NCI-H2107 (cell line): ENCODE measurements around the gene TMEM243.

Experiments
- DNase-seq: peaks from one replicate; lab custom pipeline; 2025; lab: John Stamatoyannopoulos, UW

Gene TMEM243

DNA sequence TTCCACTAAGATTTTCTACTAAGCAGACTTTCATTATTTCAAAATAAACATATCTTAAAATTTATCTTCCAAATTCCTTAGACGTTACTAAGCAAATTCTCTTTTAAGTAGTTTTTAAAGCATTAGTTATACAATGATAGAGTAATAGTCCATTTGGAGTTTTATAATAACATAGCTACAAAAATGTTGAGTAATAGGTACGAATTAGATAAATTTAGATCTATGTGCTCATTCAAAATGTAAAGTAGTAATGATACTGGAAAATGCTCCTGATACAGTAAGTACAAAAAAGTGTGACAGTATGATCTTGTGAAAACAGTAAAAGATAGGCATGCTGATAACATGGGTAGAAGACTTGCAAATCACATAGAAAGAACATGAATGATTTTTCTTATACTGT lies 62.8 kb downstream of the TMEM243 start:
- DNase-seq: no peak

DNA sequence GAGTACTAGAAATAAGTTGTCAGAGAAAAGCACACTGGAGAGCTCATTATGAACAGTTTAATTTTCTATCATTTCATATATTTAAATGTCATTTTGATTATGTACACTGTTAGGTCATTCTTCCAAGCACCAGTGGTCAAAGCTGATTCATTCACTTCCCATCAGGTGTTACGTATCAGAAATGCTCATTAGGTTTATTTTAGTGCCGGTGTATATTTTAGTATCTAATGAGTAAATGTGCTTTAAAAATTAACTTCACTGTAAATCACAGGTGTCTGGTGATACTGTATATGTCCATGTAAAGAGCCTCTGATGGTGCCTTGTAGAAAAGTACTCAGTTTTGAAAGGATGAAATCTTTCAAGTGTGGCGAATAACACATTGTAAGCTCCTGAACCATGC lies 63.7 kb downstream of the TMEM243 start:
- no peak for DNase-seq

DNA sequence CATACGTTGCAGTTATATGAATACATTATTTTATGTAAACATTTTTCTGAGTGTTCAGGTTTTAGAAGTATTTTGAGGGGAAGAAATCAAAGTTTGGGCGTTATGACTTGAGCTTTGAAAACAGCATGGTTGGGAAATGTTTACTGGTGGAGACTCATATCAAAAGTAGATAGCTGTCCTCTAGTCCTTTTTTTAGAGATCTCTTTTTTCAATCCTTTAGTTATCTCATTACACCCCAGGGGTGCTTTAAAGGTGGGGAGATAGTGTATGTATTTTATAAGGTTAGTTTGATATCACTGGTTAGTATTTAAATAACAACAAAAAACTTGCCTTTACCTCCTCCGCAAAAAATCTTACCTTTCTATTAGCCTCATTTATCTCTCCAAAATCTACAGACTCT lies 65.0 kb downstream of the TMEM243 start:
- no peak for DNase-seq

DNA sequence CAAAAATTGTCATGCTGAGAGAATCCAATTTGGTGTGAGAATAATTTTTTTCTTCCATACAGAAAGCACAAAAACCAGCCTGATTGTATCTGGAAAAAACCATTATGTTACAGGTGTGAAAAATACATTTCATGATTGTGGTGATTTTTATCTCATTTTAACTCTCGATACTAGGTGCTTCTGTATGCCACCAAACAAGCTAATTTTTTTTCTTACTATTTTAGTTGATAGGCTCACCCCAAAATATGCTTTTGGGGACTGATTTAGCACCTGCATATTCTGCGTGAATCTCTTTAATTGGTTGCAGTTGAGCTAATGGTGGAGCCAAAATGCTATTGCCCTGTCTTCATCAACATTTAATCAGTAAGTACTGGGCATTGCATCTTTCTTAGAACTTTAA lies 65.4 kb downstream of the TMEM243 start:
- no peak for DNase-seq

DNA sequence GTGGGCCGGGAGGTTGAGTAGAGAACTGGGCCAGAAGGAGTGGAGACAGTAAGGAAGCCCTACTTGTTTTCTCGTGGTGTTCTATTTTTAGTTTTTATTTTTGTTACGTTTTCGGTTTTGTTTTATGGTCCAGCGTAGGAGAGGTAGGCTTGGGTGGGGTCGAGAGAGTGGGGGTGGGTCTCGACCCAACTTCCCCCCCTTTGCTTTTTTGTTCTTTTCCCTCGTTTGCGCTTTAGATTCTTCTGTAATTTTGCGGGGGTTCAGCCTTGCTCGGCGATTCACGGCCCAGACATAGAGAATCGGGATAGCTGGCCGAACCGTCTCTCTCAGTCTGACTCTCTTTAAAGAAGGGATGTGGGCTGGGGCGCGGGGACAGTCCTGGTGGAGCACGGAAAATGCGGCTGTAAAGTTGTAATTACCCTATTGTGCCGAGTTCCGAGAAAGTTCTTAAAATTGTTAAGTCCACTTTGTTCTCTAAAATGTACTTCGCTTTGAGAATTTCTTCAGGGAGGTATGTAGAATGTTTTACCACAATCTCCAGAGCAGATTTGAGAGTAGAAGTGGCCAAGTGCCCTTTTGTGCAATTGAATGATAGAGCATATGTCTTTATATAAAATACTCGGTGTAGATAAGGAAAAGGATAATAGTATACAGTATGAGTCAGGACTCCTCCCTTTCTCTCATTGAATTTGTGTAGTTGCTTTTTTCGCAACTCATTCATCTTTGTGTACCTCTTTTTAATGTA lies 66.5 kb downstream of the TMEM243 start:
- no peak for DNase-seq

DNA sequence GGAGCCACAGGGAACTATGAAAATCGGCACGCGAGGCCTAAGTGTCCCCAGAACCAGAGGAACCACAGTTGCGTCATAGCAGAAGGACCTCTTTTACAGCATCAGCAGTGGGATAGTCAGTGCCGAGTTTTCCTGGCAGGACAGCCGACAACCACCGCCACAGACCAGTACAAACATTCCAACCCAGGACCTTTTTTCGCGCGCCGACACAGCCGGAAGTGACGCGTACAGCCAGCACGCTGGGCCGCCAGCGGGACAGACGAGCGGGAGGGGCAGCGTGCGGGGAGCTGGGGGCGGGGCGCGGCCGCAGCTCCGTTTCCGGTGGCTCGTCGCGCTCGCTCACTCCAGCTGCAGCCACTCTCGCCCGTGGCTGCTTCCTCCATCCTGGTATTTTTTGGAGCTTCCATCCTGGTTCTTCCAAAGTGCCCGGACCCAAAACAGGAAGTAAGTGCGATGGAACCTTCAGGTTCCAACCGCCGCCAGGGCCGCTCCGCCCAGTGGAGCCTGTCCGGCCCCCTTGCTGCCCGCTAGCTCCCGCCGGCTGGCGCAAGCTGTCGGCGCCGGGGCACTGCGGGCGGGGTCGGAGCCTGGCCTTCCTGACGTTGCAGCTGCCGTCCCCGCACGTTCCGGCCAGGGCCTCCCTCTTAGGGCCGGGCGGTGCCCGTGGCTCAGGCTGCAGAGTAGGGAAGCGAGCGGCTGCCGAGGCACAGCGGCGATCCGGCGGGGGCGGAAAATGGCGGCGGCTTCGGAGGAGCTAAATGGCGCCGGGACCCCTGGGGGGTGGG lies 67.2 kb downstream of the TMEM243 start, which contains the start of gene DMTF1:
DMTF1 (plus strand) TSS at position 342 of the 785 bp plus-strand sequence. CDS start 12,489 bp downstream, outside the sequence.
- peak; percentile 93 for DNase-seq

DNA sequence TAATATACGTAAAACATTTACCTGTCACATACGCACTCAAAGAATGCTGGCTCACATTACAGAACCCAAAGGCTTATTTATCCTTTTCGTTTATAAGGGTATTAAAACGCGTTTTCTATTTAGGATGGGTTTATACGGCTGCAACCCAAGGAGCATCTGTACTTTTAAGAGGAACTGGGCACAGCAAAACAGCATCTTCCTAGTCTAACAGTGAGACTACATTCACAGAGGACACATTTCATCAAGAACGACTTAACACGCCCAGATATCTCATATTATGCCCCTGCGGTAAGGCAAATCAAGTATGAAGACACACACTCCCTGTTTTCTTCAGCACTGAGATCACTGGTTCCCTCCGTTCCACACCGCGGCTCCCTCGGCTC lies 67.8 kb downstream of the TMEM243 start:
- DNase-seq: no peak

DNA sequence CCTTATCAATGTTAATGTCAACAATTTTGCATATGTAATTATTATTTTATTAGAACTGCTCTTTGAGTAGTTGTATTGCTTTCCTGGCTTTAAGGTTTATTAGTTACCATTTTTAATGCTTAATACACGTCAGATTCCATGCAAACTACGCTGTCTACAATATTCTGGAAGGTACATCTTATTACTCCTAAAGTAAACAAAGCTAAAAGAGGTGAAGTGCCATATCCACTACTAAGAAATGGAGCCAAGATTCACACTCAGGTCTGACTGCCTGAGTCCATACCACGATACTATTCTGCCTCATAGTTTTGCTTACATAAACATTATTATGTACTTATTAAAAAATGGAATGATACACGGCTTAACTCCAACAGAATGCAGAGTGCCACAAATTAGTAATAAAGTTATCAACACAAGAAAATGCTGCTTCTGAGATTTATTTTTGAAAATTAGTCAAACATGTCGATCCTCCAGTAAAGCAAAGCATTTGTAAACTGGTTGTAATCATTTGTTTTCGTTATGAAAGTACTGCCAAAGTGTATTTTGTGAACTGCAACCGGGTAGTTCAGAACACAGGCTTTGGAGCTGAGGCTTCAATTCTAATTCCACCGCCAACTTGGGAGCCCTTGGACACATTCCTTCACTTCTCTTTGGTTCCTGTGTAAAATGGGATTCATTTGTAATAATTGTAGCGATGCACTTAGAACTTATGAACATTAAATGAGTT lies 68.4 kb downstream of the TMEM243 start:
- DNase-seq: no peak

DNA sequence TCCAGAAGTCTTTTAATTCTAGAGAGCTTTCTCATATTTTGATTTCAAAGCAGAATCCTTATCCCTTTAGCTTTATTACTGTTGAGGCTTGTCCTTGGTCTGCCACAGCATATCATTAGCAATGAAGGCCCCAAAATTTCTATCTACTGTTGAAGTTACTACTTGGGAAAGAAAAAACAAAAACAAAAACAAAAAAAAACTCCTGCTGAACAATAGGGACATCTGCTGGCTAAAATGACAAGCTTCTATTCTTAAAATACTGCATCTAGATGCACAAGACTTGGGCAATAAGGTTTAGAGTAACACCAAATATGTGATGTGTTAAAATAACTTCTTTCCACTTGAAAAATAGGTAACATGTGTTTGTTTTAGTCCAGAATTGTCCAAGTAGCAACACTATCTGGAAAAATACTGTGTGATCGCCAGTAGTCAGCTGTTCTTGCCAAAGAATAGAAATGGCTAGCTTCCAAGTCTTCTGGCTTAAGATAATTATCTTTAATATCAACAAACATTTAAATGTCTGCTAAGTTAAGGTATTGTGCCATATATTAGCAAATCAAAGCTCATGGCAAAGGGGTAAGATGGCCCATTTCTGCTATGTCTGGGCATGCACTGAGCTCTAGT lies 71.1 kb downstream of the TMEM243 start:
- DNase-seq: peak; percentile 19

DNA sequence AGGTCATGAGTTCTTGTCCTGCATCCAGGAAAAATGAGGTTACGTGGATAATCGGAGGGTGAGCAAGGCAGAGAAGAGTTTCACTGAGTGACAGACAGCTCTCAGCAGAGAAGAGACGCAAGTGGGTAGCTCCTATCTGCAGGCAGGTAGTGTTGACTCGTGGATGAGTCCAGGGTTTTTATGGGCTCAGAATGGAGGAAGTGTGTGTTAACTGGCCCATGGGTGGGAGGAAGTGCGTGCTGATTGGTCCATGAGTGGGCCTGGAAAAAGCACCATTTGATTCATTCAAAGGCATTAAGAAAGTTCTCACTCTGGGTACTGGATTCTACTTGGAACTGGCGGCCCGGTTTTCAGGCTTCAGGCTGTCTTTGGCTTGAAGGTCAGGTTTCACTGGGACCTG lies 72.0 kb downstream of the TMEM243 start:
- no peak for DNase-seq

DNA sequence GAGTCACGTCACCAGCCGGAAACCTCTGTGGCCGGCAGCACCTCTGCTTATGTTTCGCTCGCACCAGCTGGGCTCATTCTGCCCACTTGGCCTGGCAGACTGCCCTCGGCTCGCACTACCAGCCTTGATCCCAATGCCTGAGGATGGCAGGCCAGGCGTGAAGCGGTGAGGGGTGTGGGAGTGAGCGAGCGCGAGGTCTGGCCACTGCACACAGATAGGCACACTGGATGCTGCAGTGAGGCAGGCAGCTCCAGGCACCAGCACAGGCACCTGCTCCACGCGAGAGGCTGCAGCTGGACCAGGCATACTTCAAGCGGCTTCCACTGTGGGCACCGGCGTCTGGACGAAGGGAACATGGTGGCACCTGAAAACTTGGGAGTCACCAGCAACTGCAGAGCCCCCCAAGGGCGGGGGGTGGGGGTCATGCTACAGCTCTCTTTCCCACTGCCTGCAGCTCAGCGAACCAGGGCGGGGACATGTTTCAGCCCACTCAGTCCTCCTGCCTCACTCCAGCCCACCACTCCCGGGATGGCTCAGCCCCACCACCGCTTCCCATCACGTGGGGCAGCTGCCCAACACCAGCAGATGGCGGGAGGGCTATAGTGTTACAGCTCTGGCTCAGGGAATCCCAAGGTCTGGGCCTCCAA lies 72.7 kb downstream of the TMEM243 start:
- no peak for DNase-seq
